Measurements from ENCODE around the gene GOLT1A.

DNA sequence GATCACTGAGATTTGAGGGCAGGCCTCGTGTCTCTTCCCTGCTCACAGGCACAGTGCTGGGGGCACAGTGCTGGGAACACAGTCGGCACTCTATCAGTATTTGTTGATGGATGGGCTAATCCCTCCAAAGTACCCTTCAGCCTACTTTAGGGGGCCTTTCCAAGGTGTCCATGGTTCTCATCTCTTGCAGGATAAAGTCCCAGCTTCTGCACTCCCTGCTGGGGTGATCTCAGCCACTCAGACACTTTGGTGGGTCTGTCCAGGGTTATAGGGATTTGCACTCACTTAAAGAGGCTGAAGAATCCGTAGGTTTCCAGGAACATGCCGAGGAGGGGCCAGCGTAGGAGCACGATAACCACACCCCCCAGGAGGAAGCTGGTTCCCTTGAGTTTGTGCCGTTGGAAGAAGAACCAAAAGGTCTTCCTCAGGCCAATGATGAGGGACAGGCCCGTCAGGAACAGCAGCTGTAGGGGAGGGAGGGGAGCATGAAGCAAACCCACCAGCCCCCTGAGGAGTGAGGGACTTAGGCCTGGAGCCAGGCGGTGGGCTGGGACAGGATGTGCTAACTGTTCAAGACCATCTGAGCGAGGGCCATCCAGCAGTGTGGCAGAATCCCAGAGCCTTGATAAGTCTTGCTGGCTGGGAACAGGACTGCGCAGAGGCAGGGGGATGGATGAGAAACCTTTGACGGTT, 12.3 kb downstream of the GOLT1A start:
- TF ChIP-seq, protein P1, sequence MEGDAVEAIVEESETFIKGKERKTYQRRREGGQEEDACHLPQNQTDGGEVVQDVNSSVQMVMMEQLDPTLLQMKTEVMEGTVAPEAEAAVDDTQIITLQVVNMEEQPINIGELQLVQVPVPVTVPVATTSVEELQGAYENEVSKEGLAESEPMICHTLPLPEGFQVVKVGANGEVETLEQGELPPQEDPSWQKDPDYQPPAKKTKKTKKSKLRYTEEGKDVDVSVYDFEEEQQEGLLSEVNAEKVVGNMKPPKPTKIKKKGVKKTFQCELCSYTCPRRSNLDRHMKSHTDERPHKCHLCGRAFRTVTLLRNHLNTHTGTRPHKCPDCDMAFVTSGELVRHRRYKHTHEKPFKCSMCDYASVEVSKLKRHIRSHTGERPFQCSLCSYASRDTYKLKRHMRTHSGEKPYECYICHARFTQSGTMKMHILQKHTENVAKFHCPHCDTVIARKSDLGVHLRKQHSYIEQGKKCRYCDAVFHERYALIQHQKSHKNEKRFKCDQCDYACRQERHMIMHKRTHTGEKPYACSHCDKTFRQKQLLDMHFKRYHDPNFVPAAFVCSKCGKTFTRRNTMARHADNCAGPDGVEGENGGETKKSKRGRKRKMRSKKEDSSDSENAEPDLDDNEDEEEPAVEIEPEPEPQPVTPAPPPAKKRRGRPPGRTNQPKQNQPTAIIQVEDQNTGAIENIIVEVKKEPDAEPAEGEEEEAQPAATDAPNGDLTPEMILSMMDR (IDR thresholded peaks at IDR 0.05): no peak
- no peak for TF ChIP-seq POLR2A (IDR thresholded peaks at IDR 0.05)
